BLaER1 treated with 17β-estradiol and CSF1 and Interleukin-3, amounts not matched to agents 10 nM and 100 nM (cell line): Measurements from ENCODE around the gene ZNF79.

ENCODE experiments used
- H3K27ac ChIP-seq, 11 experiments: shearing (Covaris generic); formaldehyde crosslinking; 2 replicates each; pipeline ENCODE4 v1.8.1; 2022
- H3K27me3 ChIP-seq, 11 experiments: shearing (Covaris generic); formaldehyde crosslinking; 2 replicates each; pipeline ENCODE4 v1.8.1; 2022
- H3K36me3 ChIP-seq, 11 experiments: shearing (Covaris generic); formaldehyde crosslinking; 2 replicates each; pipeline ENCODE4 v1.8.1; 2022
- H3K4me1 ChIP-seq, 10 experiments: shearing (Covaris generic); formaldehyde crosslinking; 2 replicates each; pipeline ENCODE4 v1.8.1; 2022
- H3K4me2 ChIP-seq, 11 experiments: shearing (Covaris generic); formaldehyde crosslinking; 2 replicates each; pipeline ENCODE4 v1.8.1; 2022
- H3K4me3 ChIP-seq, 10 experiments: shearing (Covaris generic); formaldehyde crosslinking; 2 replicates each; pipeline ENCODE4 v1.8.1; 2022
- H3K9ac ChIP-seq, 11 experiments: shearing (Covaris generic); formaldehyde crosslinking; 2 replicates each; pipeline ENCODE4 v1.8.1; 2022
- H3K9me3 ChIP-seq, 11 experiments: shearing (Covaris generic); formaldehyde crosslinking; replicated peaks in 1 of 11; 2 replicates each; pipeline ENCODE4 v1.8.1; 2022
- H4K20me1 ChIP-seq, 11 experiments: shearing (Covaris generic); formaldehyde crosslinking; 2 replicates each; pipeline ENCODE4 v1.8.1; 2022
- Cebpa-rat ChIP-seq, 11 experiments: shearing (Covaris generic); IDR thresholded peaks; 2 replicates each; pipeline ENCODE4 v1.8.1; 2022

The ZNF79 gene

DNA sequence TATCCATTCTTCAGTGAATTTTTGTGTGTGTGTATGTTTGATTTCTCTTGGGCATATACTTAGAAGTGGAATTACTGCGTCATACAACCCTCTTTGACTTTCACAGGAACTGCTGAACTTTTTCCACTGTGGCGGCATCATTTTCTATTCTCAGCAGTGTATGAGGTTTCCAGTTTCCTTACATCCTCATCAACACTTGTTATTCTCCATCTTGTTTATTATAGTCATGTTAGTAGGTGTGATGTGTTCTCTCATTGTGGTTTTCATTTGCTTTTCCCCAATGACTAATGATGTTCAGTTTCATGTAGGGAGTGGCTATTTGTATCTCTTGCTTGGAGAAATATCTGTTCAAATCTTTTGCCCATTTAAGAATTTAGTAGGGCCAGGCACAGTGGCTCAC is 2.6 kb downstream of the ZNF79 start:
- Histone ChIP-seq H3K27ac (no peak overlapping the region), H3K4me2 (peak overlapping the region; percentile 16 to 99 (median 95); a peak in 21 of 22 replicates), H3K36me3 (peaks cover 33 to 57% (median 45%) of the 10 kb centered on the region in 11 experiments), H3K4me3 (no peak overlapping the region), H4K20me1 (peaks cover 5 to 49% (median 29%) of the 10 kb centered on the region in 11 experiments; a peak in 14 of 22 replicates), H3K4me1 (peaks cover 38 to 48% (median 40%) of the 10 kb centered on the region in 10 experiments), H3K9me3 (no peaks in the 10 kb centered on the region), H3K27me3 (no peaks in the 10 kb centered on the region), H3K9ac (peak overlapping the region in 1 of 11 experiments; percentile 37; a peak in 1 of 22 replicates)
- no peak for TF ChIP-seq Cebpa-rat (IDR thresholded peaks at IDR 0.05)

DNA sequence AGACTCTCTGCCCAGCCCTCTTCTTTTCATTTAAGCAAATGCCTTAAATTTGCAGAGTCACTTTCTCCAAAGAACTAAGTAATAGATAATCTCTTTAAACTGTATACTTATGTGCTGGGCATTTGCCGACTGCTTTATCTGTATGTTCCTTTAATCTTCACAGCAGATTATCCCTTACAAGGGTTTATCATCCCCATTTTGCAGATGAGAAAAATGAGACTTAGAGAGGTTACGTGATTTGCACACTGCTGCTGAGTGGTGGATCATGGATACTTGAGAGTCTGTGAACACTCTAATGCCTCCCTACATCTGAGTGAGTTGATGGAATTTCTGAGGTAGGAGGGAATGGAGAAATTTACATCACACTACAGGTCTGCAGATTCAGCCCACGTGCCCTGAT is 4.2 kb downstream of the ZNF79 start:
- Histone ChIP-seq H4K20me1 (peaks cover 5 to 58% (median 32%) of the 10 kb centered on the region in 11 experiments; a peak in 15 of 22 replicates), H3K27me3 (no peaks in the 10 kb centered on the region), H3K9me3 (no peaks in the 10 kb centered on the region), H3K4me2 (no peak overlapping the region), H3K4me1 (peaks cover 23 to 32% (median 25%) of the 10 kb centered on the region in 10 experiments), H3K9ac (no peak overlapping the region), H3K36me3 (peaks cover 42 to 72% (median 58%) of the 10 kb centered on the region in 11 experiments), H3K27ac (no peak overlapping the region), H3K4me3 (no peak overlapping the region)
- no peak for TF ChIP-seq Cebpa-rat (IDR thresholded peaks at IDR 0.05)

GRCh38 chr9:127430415-127430814 is 6.2 kb downstream of the ZNF79 start:
- Histone ChIP-seq H3K4me3 (no peak overlapping the region), H3K4me1 (peaks cover 15 to 27% (median 17%) of the 10 kb centered on the region in 10 experiments), H3K9ac (no peak overlapping the region), H3K27me3 (no peaks in the 10 kb centered on the region), H3K9me3 (no peaks in the 10 kb centered on the region), H3K36me3 (peaks cover 63 to 93% (median 79%) of the 10 kb centered on the region in 11 experiments), H4K20me1 (peaks cover 4 to 54% (median 31%) of the 10 kb centered on the region in 11 experiments; a peak in 15 of 22 replicates), H3K4me2 (no peak overlapping the region), H3K27ac (no peak overlapping the region)
- no peak for TF ChIP-seq Cebpa-rat (IDR thresholded peaks at IDR 0.05)

GRCh38 chr9:127437497-127438264 is 13.5 kb downstream of the ZNF79 start:
- H3K4me1 ChIP-seq: no peaks in the 10 kb centered on the region; a peak in 1 of 20 replicates
- no peak overlapping the region; a peak in 1 of 22 replicates for H3K4me2 ChIP-seq
- no peak for TF ChIP-seq Cebpa-rat (IDR thresholded peaks at IDR 0.05)
- peaks cover 96 to 100% (median 99%) of the 10 kb centered on the region in 11 experiments for H3K36me3 ChIP-seq
- H3K4me3 ChIP-seq: no peak overlapping the region
- no peaks in the 10 kb centered on the region for H3K27me3 ChIP-seq
- H3K27ac ChIP-seq: no peak overlapping the region
- H4K20me1 ChIP-seq: peaks cover 0 to 23% (median 11%) of the 10 kb centered on the region in 11 experiments; a peak in 12 of 22 replicates
- H3K9me3 ChIP-seq: peaks cover 0 to 17% (median 0%) of the 10 kb centered on the region in 11 experiments; a peak in 6 of 22 replicates
- 0 out of 22 replicates have a peak overlapping the region, but pooled peaks of 1 of the 11 experiments have one; percentile 6 for H3K9ac ChIP-seq

DNA sequence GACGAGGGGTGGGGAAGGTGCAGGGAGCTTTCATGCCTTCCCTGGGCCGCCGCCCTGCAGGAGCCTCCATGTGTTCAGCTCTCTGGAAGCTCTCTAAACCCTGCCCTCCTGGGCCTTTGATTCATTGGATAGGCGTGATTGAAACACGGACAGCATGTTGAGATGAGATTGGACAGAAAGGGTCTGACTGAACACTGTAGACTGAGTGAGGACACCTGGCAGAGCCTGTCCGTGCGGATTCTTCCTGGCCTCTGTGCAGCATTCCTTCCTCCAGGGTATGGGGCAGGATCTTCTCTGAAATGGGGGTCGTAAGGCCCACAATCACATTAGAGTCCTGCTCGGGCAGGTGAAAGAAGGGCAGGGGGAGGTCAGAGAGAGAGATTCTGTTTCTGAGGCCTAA is 14.2 kb downstream of the ZNF79 start:
- Histone ChIP-seq H4K20me1 (peaks cover 0 to 23% (median 11%) of the 10 kb centered on the region in 11 experiments; a peak in 13 of 22 replicates), H3K4me3 (no peak overlapping the region), H3K9me3 (peaks cover 0 to 24% (median 0%) of the 10 kb centered on the region in 11 experiments; a peak in 6 of 22 replicates), H3K27me3 (no peaks in the 10 kb centered on the region), H3K4me1 (peaks cover 0 to 6% (median 3%) of the 10 kb centered on the region in 10 experiments; a peak in 7 of 20 replicates), H3K36me3 (peaks cover 97 to 100% (median 99%) of the 10 kb centered on the region in 11 experiments), H3K4me2 (no peak overlapping the region), H3K27ac (no peak overlapping the region), H3K9ac (no peak overlapping the region)
- no peak for TF ChIP-seq Cebpa-rat (IDR thresholded peaks at IDR 0.05)

DNA sequence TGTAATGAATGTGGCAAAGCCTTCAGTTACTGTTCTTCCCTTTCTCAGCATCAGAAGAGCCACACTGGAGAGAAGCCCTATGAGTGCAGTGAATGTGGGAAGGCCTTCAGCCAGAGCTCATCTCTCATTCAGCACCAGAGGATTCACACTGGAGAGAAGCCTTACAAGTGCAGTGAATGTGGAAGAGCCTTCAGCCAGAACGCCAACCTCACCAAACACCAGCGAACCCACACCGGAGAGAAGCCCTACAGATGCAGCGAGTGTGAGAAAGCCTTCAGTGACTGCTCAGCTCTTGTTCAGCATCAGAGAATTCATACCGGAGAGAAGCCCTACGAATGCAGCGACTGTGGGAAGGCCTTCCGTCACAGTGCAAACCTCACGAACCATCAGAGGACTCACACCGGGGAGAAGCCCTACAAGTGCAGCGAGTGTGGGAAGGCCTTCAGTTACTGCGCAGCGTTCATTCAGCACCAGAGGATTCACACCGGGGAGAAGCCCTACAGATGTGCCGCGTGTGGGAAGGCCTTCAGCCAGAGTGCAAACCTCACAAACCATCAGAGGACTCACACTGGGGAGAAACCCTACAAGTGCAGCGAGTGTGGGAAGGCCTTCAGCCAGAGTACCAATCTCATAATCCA is 20.2 kb downstream of the ZNF79 start:
- peaks cover 34 to 66% (median 57%) of the 10 kb centered on the region in 11 experiments for H4K20me1 ChIP-seq
- no peak overlapping the region for H3K4me3 ChIP-seq
- peak overlapping the region in 7 of 11 experiments; percentile 8 to 40 (median 29); a peak in 15 of 22 replicates for H3K4me2 ChIP-seq
- H3K36me3 ChIP-seq: peaks cover 92 to 100% (median 95%) of the 10 kb centered on the region in 11 experiments
- H3K27me3 ChIP-seq: no peaks in the 10 kb centered on the region
- peaks cover 15 to 65% (median 27%) of the 10 kb centered on the region in 11 experiments; a peak in 21 of 22 replicates for H3K9me3 ChIP-seq
- no peak for TF ChIP-seq Cebpa-rat (IDR thresholded peaks at IDR 0.05)
- H3K4me1 ChIP-seq: peaks cover 13 to 52% (median 40%) of the 10 kb centered on the region in 10 experiments
- H3K9ac ChIP-seq: peak overlapping the region in 4 of 11 experiments; percentile 4 to 25 (median 15); a peak in 8 of 22 replicates
- H3K27ac ChIP-seq: peak overlapping the region in 8 of 11 experiments; percentile 28 to 61 (median 49); a peak in 14 of 22 replicates

DNA sequence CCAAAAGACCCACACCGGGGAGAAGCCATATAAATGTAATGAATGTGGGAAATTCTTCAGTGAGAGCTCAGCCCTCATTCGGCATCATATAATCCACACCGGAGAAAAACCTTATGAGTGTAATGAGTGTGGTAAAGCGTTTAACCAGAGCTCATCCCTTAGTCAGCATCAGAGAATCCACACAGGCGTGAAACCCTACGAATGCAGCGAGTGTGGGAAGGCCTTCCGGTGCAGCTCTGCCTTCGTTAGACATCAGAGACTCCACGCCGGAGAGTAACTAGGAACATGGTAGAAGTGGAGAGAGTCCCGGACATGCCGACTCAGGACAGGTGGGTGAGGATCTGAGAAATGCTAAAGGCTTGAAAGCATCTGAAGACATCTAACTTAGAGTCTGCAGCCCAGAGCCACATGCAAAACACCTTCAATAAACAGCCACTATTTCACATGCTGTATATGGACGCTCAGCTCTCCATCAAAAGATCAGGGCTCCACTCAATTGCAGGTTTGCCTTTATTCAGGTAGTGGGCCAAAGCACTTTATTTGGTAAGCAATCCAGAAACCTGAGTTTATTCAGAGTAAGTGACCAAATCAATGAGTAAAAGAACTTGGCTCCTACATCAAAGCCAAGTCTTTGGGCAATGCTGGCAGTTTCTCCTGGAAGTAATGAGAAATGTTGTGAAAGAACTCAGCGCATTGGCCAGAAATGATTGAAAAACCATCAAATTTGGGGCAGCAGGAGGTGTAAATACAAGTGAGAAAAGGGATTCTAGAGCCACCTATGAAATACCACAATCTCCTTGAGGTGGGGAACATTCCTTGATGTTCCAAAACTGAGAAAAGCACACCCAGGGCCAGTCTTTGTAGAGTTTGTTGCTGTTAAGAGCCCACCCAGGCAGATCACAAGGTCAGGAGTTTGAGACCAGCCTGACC is 21.0 kb downstream of the ZNF79 start:
- Histone ChIP-seq H3K9me3 (peaks cover 15 to 65% (median 27%) of the 10 kb centered on the region in 11 experiments; a peak in 21 of 22 replicates), H3K4me3 (no peak overlapping the region), H3K4me2 (peak overlapping the region in 4 of 11 experiments; percentile 8 to 40 (median 28); a peak in 4 of 22 replicates), H4K20me1 (peaks cover 42 to 73% (median 65%) of the 10 kb centered on the region in 11 experiments), H3K9ac (peak overlapping the region in 1 of 11 experiments; percentile 22; a peak in 1 of 22 replicates), H3K36me3 (peaks cover 92 to 100% (median 96%) of the 10 kb centered on the region in 11 experiments), H3K27me3 (no peaks in the 10 kb centered on the region), H3K4me1 (peaks cover 20 to 59% (median 47%) of the 10 kb centered on the region in 10 experiments), H3K27ac (peak overlapping the region in 5 of 11 experiments; percentile 20 to 61 (median 53); a peak in 5 of 22 replicates)
- TF ChIP-seq Cebpa-rat (IDR thresholded peaks at IDR 0.05): 0 out of 22 replicates have a peak, but pooled peaks of 1 of the 11 experiments have one; percentile 11
